Activated B cell treated with CpG ODN at 0.5 μM for 24 hours (primary cell): ENCODE results near the gene HTT-AS. TPM values are rescaled to one million over a fixed set of nuclear protein-coding genes. Genes with fewer than 3 reads are reported as not detected.
"Not testable (repeated sequence)": the region's sequence is repeated elsewhere in the genome, so short reads cannot be mapped to it uniquely, and the experiment has no call there.

Experiments used
- ATAC-seq: fragments of 200-7000 bp; cut with Tn5 transposase; one replicate; pipeline ENCODE4 v1.10.0; 2021; ENCODE audit warnings: low read depth, mild to moderate bottlenecking, moderate library complexity
- CTCF ChIA-PET: fragments of 350-600 bp; sonication (Branson Sonifier 250); formaldehyde crosslinking; loops from one replicate; lab custom pipeline; 2021; ENCODE audit warnings: antibody characterized with exemption; lab: Charles Lee
- POLR2A ChIA-PET: fragments of 350-600 bp; sonication (Branson Sonifier 250); formaldehyde crosslinking; loops from one replicate; lab custom pipeline; 2021; ENCODE audit warnings: antibody characterized with exemption; lab: Charles Lee
- DNase-seq: peaks from one replicate; pipeline ENCODE4 v3.0.0; 2022
- H3K27ac Mint-ChIP-seq: one replicate; pipeline ENCODE4 v1.8.0; 2020; ENCODE audit warnings: mixed read lengths
- H3K27me3 Mint-ChIP-seq: one replicate; pipeline ENCODE4 v1.8.0; 2021; ENCODE audit warnings: mixed read lengths
- H3K36me3 Mint-ChIP-seq: one replicate; pipeline ENCODE4 v1.8.0; 2021; ENCODE audit warnings: low read depth, mixed read lengths
- H3K4me1 Mint-ChIP-seq: one replicate; pipeline ENCODE4 v1.8.0; 2021; ENCODE audit warnings: mixed read lengths
- H3K4me3 Mint-ChIP-seq: one replicate; pipeline ENCODE4 v1.8.0; 2020; ENCODE audit warnings: mild to moderate bottlenecking, mixed read lengths
- H3K9me3 Mint-ChIP-seq: one replicate; pipeline ENCODE4 v1.8.0; 2020; ENCODE audit warnings: mixed read lengths
- CTCF ChIP-seq: fragments of 200-600 bp; IDR thresholded peaks from one replicate; pipeline ENCODE4 v1.8.0; 2022; ENCODE audit warnings: antibody characterized with exemption, mild to moderate bottlenecking
- intact Hi-C: fragments of 100-400 bp; cut with micrococcal nuclease; formaldehyde crosslinking; loops from one replicate; pipeline ENCODE4 v1.15.1; 2024
- total RNA-seq: library from RNA; stranded (reverse); gene quantifications from 2 replicates; pipeline ENCODE4 v1.2.3, GENCODE V29; 2022

HTT-AS gene
- total RNA-seq, 1 donor from 2014 or later, result not detected

- Mint-ChIP-seq H3K4me3 (no peak overlapping the region), H3K4me1 (peaks cover 20% of the 10 kb centered on the region), H3K27me3 (no peaks in the 10 kb centered on the region), H3K36me3 (peaks cover 7% of the 10 kb centered on the region), H3K9me3 (no peaks in the 10 kb centered on the region), H3K27ac (no peak overlapping the region)
- ATAC-seq (no peak), DNase-seq (no peak)
- TF ChIP-seq CTCF, result no peak
- ChIA-PET POLR2A (interaction anchor here (0.7 to 1.0 kb wide), 2 partner anchors 12 to 605 kb away, joined by 4 read pairs; no protein-coding TSS in a partner anchor), CTCF (no interaction called here)
- intact Hi-C loops, result no loop called here
Observed at GRCh38 chr4:3060946-3061345, 13.4 kb downstream of the HTT-AS start.

GRCh38 chr4:3059943-3060342 is 14.4 kb downstream of the HTT-AS start:
- DNase-seq (no peak), ATAC-seq (no peak)
- intact Hi-C loops, result loop anchor here (1.0 kb wide), 1 partner anchor 14 kb away; the partner anchor contains the start of genes HTT and HTT-AS
- ChIA-PET POLR2A (interaction anchor here (1.8 to 2.9 kb wide), 2 partner anchors 14 kb away, joined by 5 to 12 read pairs; no protein-coding TSS in a partner anchor), CTCF (no interaction called here)
- Mint-ChIP-seq H3K27me3 (no peaks in the 10 kb centered on the region), H3K9me3 (peaks cover 3% of the 10 kb centered on the region), H3K36me3 (peaks cover 8% of the 10 kb centered on the region), H3K27ac (peak overlapping the region; percentile 74), H3K4me1 (peaks cover 20% of the 10 kb centered on the region), H3K4me3 (no peak overlapping the region)
- TF ChIP-seq CTCF, result no peak

- CTCF ChIA-PET, result no interaction called here
- TF ChIP-seq CTCF, result no peak
- Mint-ChIP-seq H3K27ac (no peak overlapping the region), H3K36me3 (peaks cover 11% of the 10 kb centered on the region), H3K4me3 (no peak overlapping the region), H3K9me3 (peaks cover 3% of the 10 kb centered on the region), H3K4me1 (peaks cover 10% of the 10 kb centered on the region), H3K27me3 (no peaks in the 10 kb centered on the region)
- POLR2A ChIA-PET, result no interaction called here
- DNase-seq, result no peak
- intact Hi-C loops, result no loop called here
- ATAC-seq, result no peak
Observed at GRCh38 chr4:3054169-3054759, 20.1 kb downstream of the HTT-AS start.

- ATAC-seq, H3K4me3 Mint-ChIP-seq, intact Hi-C loops, DNase-seq, CTCF ChIA-PET, H3K27ac Mint-ChIP-seq, H3K9me3 Mint-ChIP-seq, H3K27me3 Mint-ChIP-seq: not testable (repeated sequence)
- Mint-ChIP-seq H3K4me1 (peaks cover 21% of the 10 kb centered on the region), H3K36me3 (peaks cover 11% of the 10 kb centered on the region)
- POLR2A ChIA-PET, result interaction anchor here (0.5 to 1.2 kb wide), 2 partner anchors 24 to 287 kb away, joined by 5 read pairs; partner anchors contain the start of gene HTT
Observed at GRCh38 chr4:3051141-3051897, 23.0 kb downstream of the HTT-AS start.

GRCh38 chr4:3047464-3048286 is 26.7 kb downstream of the HTT-AS start:
- DNase-seq (peak; percentile 75), ATAC-seq (peak; percentile 92)
- Mint-ChIP-seq H3K4me3 (peak overlapping the region; percentile 47), H3K4me1 (peaks cover 52% of the 10 kb centered on the region), H3K27ac (peak overlapping the region; percentile 95), H3K27me3 (no peaks in the 10 kb centered on the region), H3K9me3 (peaks cover 4% of the 10 kb centered on the region), H3K36me3 (peaks cover 5% of the 10 kb centered on the region)
- intact Hi-C loops, result loop anchor here (1.0 to 10.0 kb wide), 10 partner anchors 27 to 579 kb away; partner anchors contain the start of genes FAM193A, HTT, HTT-AS and RGS12
- ChIA-PET POLR2A (interaction anchor here (0.7 to 4.2 kb wide), 6 partner anchors 10 to 60 kb away, joined by 3 to 17 read pairs (median 6); partner anchors contain the start of genes HTT and HTT-AS), CTCF (interaction anchor here (1.0 to 3.4 kb wide), 2 partner anchors 35 to 59 kb away, joined by 3 to 28 read pairs; no protein-coding TSS in a partner anchor)
- TF ChIP-seq CTCF, result no peak
